NCI-H748 treated with DMSO at 0.1 percent for 48 hours (cell line): ENCODE measurements around the gene EEIG2.
A peak's percentile ranks its signal among the peaks of the same experiment; 100 is the strongest.
"Not testable (repeated sequence)": the region's sequence is repeated elsewhere in the genome, so short reads cannot be mapped to it uniquely, and the experiment has no call there.

Experiments
- DNase-seq: peaks from one replicate; lab custom pipeline; 2025; lab: John Stamatoyannopoulos, UW

The EEIG2 gene

DNA sequence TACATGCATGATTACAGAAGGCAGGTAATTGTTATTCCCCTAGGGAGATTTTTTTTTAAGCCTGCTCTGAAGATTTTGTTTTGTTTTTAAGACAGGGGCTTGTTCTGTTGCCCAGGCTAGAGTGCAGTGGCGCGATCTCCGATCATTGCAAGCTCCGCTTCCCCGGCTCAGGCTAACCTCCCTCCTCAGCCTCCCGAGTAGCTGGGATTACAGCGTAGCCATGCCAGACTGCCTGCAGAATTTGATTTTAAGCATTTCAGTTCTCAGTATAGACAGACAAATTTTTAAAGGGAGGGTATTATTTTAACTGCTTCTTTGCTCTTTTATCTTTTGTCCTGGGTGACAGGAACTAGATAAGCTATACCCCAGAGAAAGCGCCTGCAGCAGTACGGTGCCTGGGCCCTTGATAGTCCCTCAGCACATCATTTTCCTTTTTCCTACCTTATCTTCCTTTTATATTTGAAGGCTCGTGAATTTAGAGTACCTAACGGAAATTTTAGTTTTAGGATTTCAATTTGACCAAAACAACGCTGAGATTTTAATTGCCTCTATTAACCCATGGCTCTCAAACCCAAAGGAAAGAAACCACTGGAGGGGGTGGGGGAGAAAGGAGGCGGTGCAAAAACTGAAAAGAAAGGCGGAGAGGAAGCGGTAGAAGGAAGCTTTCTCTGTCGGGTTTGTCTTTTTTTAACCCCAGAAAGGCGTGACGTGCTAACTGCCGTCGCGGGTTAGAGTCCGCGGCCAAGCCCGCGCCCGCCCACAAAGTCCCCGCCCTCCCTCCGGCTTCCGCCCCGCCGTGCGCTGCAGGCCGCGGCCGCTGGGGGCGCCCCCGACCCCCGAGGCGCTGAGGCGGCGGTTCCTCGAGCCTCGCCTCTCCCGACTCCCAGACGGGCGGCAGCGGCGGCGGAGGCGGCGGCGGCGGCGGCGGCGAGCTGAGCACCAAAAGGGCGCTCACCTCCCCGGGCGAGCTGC, at the start of gene EEIG2:
Gene EEIG2 (plus strand): TSS at position 886 of the 972 bp plus-strand sequence. CDS start 329 bp downstream, outside the sequence.
- DNase-seq = peak; percentile 57

DNA sequence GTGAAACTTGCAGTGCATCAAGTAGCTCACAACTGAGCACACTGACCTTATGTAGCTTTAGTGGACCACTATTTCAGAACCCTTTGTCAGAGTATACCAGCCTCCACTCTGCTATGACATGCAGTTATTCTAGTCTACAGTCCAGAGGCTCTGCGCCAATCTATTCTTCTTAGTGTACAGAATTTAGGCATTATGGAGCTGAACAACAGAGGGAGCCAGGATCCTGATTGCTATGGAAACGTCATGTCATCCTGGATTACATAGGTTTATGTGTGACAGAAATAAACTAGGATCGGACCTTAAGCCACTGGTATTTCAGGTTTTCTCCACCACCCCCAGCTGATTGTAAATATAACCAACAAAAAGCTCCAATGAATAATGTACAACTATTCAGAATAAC, 48.1 kb upstream of the EEIG2 start:
- DNase-seq = no peak

DNA sequence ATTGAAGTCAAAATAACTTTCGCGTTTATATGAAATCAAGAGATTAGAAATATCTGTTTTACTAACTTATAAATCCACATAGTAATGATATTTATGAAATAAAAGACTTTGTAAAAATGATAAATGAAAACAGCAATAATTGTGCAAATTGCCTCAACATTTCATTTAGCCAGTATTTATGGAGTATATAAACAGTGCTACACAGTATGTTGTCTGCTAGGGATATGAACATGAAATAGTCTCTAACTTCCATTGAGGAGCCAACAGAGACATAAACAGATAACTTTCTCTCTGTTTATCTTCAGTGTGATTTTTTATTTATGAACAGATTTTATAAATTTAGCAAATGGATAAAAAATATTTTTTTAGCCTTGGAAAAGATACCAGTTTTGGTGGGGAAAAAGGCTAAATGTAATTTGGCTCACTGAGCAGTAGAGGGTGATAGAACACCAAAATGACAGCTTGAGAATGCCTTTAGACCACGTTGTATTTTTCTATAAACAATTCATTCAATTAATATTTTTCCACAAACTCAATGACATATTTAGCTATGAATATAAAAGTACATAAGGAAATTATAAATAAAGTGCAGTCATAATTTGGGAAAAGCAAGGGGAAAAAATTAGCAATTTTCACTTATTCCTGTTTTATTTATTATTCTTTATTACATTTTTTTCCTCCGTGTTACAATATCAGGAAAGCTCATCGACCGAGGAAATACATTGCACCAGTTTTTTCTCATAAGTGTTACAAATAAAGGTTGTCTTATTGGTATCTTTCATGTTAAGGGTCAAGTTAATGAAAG, 47.5 kb upstream of the EEIG2 start:
- DNase-seq = no peak

DNA sequence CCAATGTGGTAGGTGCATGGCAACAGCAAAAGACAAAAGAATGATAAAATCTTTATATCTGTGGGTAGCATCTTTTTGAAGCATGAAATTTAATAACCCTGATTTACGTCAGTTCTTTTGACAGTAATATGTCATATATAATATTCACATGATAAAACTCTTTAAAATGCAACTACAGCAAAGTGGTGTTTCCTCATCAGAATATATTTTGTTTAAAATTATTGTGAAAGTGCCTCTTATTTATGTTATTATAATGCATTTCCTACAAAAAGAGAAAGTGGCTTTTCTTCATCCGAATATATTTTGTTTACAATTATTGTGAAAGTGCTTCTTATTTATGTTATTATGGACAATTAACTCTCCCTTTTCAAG, 46.9 kb upstream of the EEIG2 start:
- DNase-seq = no peak

DNA sequence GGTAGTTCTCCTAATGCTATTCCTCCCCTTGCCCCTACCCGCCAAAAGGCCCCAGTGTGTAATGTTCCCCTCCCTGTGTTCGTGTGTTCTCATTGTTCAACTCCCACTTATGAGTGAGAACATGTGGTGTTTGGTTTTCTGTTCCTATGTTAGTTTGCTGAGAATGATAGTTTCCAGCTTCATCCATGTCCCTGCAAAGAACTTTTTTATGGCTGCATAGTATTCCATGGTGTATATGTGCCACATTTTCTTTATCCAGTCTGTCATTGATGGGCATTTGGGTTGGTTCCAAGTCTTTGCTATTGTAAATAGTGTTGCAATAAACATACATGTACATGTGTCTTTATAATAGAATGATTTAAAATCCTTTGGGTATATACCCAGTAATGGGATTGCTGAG, 46.0 kb upstream of the EEIG2 start:
- not testable (repeated sequence) for DNase-seq

DNA sequence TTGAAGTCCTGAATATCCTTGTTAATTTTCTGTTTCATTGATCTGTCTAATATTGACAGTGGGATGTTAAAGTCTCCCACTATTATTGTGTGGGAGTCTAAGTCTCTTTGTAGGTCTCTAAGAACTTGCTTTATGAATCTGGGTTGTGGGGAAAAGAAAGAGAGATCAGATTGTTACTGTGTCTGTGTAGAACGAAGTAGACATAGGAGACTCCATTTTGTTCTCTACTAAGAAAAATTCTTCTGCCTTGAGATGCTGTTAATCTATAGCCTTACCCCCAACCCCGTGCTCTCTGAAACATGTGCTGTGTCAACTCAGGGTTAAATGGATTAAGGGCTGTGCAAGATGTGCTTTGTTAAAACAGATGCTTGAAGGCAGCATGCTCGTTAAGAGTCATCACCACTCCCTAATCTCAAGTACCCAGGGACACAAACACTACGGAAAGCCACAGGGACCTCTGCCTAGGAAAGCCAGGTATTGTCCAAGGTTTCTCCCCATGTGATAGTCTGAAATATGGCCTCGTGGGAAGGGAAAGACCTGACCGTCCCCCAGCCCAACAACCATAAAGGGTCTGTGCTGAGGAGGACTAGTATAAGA, 42.5 kb upstream of the EEIG2 start:
- DNase-seq = not testable (repeated sequence)

DNA sequence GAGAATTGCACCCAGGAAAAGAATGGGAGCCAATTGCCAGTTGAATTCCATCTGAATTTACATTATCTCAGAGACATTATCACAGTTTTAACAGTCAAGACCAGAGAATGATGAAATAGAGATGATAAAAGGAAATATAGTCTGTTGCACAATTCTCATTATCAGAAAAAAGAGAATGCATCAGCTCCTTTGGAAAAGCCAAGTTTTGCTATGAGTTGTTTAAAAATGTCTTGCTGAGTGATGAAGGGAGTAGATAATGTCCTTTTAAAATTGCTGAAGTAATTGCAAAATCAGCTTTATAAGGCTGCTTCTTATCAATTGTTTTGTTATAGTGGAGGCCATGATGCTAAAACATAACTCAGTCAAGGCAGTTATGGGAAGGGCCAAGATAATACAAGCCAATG, 37.9 kb upstream of the EEIG2 start:
- no peak for DNase-seq

DNA sequence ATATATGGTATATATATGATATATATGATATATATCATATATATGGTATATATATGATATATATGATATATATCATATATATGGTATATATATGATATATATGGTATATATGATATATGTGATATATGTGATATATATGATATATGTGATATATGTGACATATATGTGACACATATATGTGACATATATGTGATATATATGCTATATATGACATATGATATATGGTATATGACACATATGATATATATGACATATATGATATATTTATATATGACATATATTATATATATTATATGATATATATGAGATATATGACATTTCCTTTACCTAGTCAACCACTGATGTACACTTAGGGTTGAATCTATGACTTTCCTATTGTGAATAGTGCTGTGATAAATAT, 36.1 kb upstream of the EEIG2 start:
- DNase-seq = no peak

DNA sequence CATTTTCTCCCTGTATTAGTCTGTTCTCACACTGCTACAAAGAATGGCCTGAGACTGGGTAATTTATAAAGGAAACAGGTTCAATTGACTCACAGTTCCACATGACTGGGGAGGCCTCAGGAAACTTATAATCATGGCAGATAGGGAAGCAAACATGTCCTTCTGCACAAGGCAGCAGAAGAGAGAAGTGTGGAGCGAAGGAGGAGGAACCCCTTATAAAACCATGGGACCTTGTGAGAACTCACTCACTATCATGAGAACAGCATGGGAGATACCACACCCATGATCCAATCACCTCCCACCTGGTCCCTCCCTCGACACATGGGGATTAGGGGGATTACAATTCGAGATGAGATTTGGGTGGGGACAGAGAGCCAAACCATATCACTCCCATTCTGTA, 35.2 kb upstream of the EEIG2 start:
- DNase-seq = no peak

DNA sequence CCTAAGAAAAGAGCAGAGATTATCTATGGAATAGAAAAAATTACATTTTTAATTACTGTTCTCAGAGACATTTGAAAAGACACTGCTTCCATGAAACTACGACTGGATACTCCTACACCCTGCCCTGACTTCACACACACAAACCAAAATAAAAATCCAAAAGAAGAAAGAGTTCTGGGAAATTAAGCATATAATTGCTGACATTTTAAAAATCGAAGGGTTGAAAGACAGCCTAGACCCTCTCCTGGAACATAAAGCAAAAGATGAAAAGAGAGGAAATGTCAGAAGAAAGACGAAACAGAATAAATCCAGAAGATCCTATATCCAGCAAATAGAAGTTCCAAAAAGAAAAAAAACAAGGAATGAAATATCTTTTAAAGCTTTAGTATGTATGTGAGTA, 32.8 kb upstream of the EEIG2 start:
- DNase-seq = no peak

DNA sequence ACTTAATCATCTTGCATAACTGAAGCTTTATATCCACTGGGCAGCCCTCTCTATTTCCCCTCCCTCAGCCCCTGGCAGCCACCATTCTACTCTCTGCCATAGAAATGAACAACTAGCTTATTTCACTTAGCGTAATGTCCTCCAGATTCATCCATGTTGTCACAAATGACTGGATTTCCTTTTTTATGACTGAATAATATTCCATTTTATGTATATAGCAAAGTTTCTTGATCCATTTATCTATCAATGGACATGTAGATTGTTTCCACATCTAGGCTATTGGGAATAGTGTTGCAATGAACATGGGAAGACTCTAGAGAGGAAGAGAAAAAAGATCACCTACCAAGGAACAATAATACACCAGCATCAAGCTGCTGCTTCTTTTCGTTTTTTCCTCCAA, 32.1 kb upstream of the EEIG2 start:
- DNase-seq = no peak

DNA sequence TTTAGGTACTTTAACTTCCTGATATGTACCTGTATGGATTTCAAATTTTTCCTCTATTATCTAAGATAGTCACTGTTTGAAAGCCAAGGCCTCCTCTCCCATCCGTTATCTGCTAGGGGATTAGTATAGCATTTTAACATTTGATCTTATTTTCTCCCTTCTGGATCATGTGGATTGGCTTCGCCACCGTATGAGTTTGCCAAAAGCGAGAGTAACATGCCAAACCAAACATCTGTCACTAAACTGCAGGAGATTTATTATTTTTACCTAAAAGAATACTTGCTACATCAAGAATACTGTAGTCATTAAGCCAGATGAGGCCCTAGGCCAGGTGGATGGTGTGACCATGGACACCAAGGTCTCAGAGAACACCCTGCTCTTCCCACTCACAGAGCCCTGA, 28.5 kb upstream of the EEIG2 start:
- DNase-seq = no peak

DNA sequence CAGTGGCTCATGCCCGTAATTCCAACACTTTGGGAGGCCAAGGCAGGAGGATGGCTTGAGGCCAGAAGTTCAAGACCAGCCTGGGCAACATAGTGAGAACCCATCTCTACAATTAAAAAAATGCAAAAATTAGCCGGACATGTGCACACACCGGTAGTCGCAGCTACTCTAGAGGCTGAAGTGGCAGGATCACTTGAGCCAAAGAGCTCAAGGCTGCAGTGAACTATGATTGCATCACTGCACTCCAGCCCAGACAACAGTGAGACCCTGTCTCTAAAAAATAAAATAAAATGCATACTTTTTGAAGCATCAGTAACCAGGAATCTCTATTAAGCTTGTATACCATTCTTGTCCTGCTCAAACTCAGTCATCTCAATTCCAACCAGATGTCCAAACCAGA, 27.2 kb upstream of the EEIG2 start:
- no peak for DNase-seq

DNA sequence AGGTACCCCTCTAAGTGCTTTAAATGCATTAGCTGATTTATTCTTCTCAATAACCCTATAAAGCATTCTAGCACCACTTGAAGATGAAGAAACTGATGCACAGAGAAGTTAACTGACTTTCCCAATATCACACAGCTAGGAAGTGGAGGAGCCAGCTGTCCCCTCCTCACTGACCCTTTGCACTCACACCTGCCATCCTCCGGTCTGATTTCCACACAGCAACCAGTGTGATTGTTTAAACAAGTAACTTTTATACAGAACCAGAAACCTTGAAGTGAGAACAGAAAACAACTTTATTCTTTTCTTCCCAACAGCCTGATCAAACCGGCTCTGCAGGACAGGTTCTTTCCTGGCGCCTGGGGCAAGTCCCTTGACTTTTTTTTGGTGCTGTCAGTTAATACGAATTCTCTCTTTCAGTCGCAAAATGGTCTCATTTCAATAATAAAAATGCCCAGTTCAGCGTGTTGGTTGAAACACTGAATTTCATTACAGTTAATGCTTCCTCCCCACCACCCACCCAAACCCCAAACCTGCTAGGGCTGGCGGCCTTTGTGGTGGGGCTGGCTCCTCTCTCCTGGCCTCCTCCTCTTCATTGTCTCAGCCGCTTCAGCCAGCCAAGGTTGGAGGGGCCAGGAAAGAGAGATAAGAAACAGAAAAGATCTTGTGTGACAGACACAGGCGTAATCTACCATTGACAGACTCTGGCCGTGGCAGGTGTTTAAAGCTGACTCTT, 26.4 kb upstream of the EEIG2 start:
- no peak for DNase-seq

DNA sequence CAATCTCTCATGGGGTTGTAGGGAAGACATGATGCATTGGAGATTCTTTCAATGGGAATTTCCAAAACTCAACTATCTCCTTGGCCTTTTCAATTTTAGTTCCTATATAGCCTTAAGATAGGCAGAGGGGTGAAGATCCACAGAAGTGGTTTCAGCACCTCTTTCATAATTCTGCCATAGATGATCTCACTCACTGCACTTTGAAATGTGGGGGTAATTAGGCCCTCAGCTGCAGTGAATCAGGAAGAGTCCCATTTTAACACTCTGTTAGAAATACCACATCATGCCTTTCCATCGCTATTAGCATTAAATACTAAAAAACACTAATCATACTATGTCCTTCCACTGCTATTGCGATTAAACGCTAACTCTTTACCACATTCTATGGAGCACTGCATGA, 25.1 kb upstream of the EEIG2 start:
- no peak for DNase-seq

DNA sequence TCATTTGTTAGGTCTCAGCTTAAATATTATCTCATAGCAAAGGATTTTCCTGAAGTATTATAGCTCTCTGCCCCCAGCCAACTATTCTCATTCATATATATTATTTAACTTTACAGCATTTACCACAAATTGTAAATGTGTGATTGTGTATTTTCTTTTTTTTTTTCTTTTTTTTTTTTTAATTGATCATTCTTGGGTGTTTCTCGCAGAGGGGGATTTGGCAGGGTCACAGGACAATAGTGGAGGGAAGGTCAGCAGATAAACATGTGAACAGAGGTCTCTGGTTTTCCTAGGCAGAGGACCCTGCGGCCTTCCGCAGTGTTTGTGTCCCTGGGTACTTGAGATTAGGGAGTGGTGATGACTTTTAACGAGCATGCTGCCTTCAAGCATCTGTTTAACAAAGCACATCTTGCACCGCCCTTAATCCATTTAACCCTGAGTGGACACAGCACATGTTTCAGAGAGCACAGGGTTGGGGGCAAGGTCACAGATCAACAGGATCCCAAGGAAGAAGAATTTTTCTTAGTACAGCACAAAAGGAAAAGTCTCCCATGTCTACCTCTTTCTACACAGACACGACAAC, 24.5 kb upstream of the EEIG2 start:
- DNase-seq = not testable (repeated sequence)

DNA sequence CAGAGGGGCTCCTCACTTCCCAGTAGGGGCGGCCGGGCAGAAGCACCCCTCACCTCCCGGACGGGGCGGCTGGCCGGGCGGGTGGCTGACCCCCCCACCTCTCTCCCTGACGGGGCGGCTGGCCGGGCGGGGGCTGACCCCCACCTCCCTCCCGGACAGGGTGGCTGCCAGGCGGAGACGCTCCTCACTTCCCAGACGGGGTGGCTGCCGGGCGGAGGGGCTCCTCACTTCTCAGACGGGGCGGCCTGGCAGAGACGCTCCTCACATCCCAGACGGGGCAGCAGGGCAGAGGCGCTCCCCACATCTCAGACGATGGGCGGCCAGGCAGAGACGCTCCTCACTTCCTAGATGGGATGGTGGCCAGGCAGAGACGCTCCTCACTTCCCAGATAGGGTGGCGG, 23.9 kb upstream of the EEIG2 start:
- DNase-seq = not testable (repeated sequence)

DNA sequence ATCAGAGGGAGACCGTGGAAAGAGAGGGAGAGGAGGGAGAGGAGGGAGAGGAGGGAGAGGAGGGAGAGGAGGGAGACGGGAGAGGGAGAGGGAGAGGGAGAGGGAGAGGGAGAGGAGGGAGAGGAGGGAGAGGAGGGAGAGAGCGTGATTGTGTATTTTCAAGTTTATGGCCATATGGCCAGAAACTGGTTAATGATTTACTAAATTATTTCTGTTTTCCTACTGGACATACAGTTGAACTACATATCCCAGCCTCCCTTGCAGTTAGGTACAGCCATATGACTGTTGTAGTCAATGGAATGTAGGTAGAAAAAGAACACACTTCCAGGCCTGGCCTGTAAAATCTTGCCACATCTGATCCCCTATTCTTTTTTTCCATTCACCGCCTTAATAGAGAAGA, 23.1 kb upstream of the EEIG2 start:
- not testable (repeated sequence) for DNase-seq

DNA sequence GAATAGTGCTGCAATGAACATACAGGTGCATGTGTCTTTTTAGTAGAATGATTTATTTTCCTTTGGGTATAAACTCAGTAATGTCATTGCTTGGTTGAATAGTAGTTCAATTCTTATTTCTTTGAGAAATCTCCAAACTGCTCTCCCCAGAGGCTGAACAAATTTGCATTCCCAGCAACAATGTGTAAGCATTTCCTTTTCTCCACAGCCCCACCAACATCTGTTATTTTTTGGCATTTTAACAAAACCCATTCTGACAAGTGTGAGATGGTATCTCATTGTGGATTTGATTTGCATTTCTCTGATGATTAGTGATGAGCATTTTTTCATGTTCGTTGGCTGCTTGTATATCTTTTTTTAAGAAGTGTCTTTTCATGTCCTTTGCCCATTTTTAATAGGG, 21.9 kb upstream of the EEIG2 start:
- no peak for DNase-seq

DNA sequence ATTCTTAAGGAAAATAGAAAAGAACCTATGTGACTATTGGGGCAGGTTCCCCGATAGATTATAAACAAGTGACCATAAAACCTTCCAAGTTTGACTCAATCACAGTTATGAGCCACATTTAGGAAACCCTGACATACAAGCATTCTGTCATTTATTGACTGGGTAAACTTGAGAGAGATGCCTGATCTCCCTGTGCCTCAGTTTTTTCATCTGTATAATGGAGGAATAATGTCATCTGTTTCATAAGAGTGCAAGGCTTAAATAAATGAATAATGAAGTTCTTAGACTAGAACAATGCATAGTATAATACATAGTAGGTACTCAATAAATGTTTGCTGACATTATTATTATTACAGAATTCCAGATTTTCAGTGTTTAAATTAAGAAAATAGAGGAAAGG, 18.9 kb upstream of the EEIG2 start:
- no peak for DNase-seq

DNA sequence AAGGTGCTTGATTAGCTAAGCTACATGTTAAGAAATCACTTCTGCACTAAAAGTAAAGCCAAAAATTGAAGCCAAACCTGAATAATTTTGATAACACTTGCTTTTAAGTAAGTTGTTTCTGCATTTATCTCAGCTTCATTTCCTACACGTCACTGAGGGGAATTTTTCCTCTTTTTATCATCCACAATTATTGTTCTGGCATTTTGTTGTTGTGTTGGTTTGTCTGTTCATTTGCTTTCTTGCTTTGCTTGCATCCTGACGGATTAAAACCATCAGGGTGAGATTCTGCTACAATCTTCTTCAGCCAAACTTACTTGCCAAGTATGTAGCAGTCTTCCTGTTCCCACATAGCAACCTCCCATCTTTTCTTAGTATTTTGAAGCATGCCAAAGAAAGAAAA, 18.0 kb upstream of the EEIG2 start:
- no peak for DNase-seq

DNA sequence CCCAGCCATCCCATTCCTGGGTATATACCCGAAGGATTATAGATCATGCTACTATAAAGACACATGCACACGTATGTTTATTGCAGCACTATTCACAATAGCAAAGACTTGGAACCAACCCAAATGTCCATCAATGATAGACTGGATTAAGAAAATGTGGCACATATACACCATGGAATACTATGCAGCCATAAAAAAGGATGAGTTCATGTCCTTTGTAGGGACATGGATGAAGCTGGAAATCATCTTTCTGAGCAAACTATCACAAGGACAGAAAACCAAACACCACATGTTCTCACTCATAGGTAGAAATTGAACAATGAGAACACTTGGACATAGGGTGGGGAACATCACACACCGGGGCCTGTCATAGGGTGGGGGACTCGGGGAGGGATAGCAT, 12.4 kb upstream of the EEIG2 start:
- DNase-seq = not testable (repeated sequence)
